ENCODE results near the gene TAS2R40.

Gene TAS2R40

GRCh38 chr7:143227806-143228205 lies 6.0 kb downstream of the TAS2R40 start:
- DNase-seq (ENCODE audit: insufficient read length) (no peak), FAIRE-seq (no peak)
- TF ChIP-seq POLR2AphosphoS5 (IDR thresholded peaks at IDR 0.05; ENCODE audit: low read depth, low read length) (no peak), POLR2A (IDR thresholded peaks at IDR 0.05; ENCODE audit: low read depth, low read length) (no peak), TAF1 (IDR thresholded peaks at IDR 0.05; ENCODE audit: borderline replicate concordance, low read depth, low read length) (no peak)

- no peak for TF ChIP-seq POLR2A (IDR thresholded peaks at IDR 0.05; ENCODE audit: low read depth, low read length)
- no peak for TF ChIP-seq TAF1 (IDR thresholded peaks at IDR 0.05; ENCODE audit: borderline replicate concordance, low read depth, low read length)
- TF ChIP-seq POLR2AphosphoS5 (IDR thresholded peaks at IDR 0.05; ENCODE audit: low read depth, low read length), result no peak
- no peak for FAIRE-seq
- DNase-seq (ENCODE audit: insufficient read length), result no peak
These were observed 7.4 kb downstream of the TAS2R40 start for GRCh38 chr7:143229054-143229790.

- DNase-seq (ENCODE audit: insufficient read length) (no peak), FAIRE-seq (peak; percentile 44)
- TF ChIP-seq TAF1 (IDR thresholded peaks at IDR 0.05; ENCODE audit: borderline replicate concordance, low read depth, low read length) (no peak), POLR2A (IDR thresholded peaks at IDR 0.05; ENCODE audit: low read depth, low read length) (no peak), POLR2AphosphoS5 (IDR thresholded peaks at IDR 0.05; ENCODE audit: low read depth, low read length) (no peak)
These were observed 9.0 kb downstream of the TAS2R40 start for GRCh38 chr7:143230602-143231457.

- TF ChIP-seq POLR2AphosphoS5 (IDR thresholded peaks at IDR 0.05; ENCODE audit: low read depth, low read length) (no peak), TAF1 (IDR thresholded peaks at IDR 0.05; ENCODE audit: borderline replicate concordance, low read depth, low read length) (no peak), POLR2A (IDR thresholded peaks at IDR 0.05; ENCODE audit: low read depth, low read length) (no peak)
These were observed 12.1 kb downstream of the TAS2R40 start for GRCh38 chr7:143233816-143234532.

GRCh38 chr7:143234533-143234875 lies 12.7 kb downstream of the TAS2R40 start:
- no peak for FAIRE-seq
- TF ChIP-seq TAF1 (IDR thresholded peaks at IDR 0.05; ENCODE audit: borderline replicate concordance, low read depth, low read length) (no peak), POLR2A (IDR thresholded peaks at IDR 0.05; ENCODE audit: low read depth, low read length) (no peak), POLR2AphosphoS5 (IDR thresholded peaks at IDR 0.05; ENCODE audit: low read depth, low read length) (no peak)
- DNase-seq (ENCODE audit: insufficient read length), result no peak

More at GRCh38 chr7:143233816-143234532, 12.1 kb downstream of the TAS2R40 start:
- DNase-seq (ENCODE audit: insufficient read length) (no peak), FAIRE-seq (no peak)

GRCh38 chr7:143235561-143235960 lies 13.7 kb downstream of the TAS2R40 start:
- DNase-seq (ENCODE audit: insufficient read length) (no peak), FAIRE-seq (no peak)
- TF ChIP-seq POLR2A (IDR thresholded peaks at IDR 0.05; ENCODE audit: low read depth, low read length) (no peak), TAF1 (IDR thresholded peaks at IDR 0.05; ENCODE audit: borderline replicate concordance, low read depth, low read length) (no peak), POLR2AphosphoS5 (IDR thresholded peaks at IDR 0.05; ENCODE audit: low read depth, low read length) (no peak)

- FAIRE-seq (no peak), DNase-seq (ENCODE audit: insufficient read length) (no peak)
- TF ChIP-seq TAF1 (IDR thresholded peaks at IDR 0.05; ENCODE audit: borderline replicate concordance, low read depth, low read length) (no peak), POLR2A (IDR thresholded peaks at IDR 0.05; ENCODE audit: low read depth, low read length) (no peak), POLR2AphosphoS5 (IDR thresholded peaks at IDR 0.05; ENCODE audit: low read depth, low read length) (no peak)
These were observed 14.7 kb downstream of the TAS2R40 start for GRCh38 chr7:143236408-143236990.

- no peak for FAIRE-seq
- TF ChIP-seq TAF1 (IDR thresholded peaks at IDR 0.05; ENCODE audit: borderline replicate concordance, low read depth, low read length) (no peak), POLR2A (IDR thresholded peaks at IDR 0.05; ENCODE audit: low read depth, low read length) (no peak)
- no peak for DNase-seq (ENCODE audit: insufficient read length)
These were observed 15.5 kb downstream of the TAS2R40 start for GRCh38 chr7:143237366-143237765.

- no peak for FAIRE-seq
- no peak for DNase-seq (ENCODE audit: insufficient read length)
These were observed 16.6 kb downstream of the TAS2R40 start for GRCh38 chr7:143238289-143238980.

GRCh38 chr7:143239813-143240212 lies 18.0 kb downstream of the TAS2R40 start:
- DNase-seq (ENCODE audit: insufficient read length) (no peak), FAIRE-seq (no peak)
- no peak for TF ChIP-seq TAF1 (IDR thresholded peaks at IDR 0.05; ENCODE audit: borderline replicate concordance, low read depth, low read length)
- no peak for TF ChIP-seq POLR2AphosphoS5 (IDR thresholded peaks at IDR 0.05; ENCODE audit: low read depth, low read length)
- no peak for TF ChIP-seq POLR2A (IDR thresholded peaks at IDR 0.05; ENCODE audit: low read depth, low read length)

More at GRCh38 chr7:143238289-143238980, 16.6 kb downstream of the TAS2R40 start:
- TF ChIP-seq TAF1 (IDR thresholded peaks at IDR 0.05; ENCODE audit: borderline replicate concordance, low read depth, low read length), result no peak

Measured in GM12892 (cell line).